ENCODE measurements around the gene KBTBD2. TPM values are rescaled to one million over a fixed set of nuclear protein-coding genes. Genes with fewer than 3 reads are reported as not detected.
"Not testable (repeated sequence)": the region's sequence is repeated elsewhere in the genome, so short reads cannot be mapped to it uniquely, and the experiment has no call there.

KBTBD2 gene
- total and polyA plus RNA-seq, 11 donors: 10.4 to 39.3 (median 28.5) TPM

DNA sequence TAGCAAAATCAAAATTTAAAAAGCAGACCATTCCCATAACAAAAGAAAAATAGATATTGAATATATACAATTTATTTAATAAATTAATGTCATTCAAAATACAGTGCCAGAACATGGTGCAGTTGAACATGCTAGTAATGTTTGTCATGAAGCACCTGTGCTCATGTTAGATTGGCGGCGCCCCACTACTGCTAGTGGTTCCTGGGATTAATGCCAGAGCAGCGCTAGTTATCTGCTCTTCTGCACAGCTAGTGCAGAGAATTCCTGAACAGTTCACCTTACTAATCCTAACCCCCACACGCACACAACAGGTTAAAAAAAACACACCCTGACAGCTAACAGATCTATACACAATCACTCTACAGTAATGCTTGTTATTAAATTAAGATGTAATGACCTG lies 23.4 kb downstream of the KBTBD2 start:
- 49 to 65% (median 60%) methylated on average over 4 of the region's 4 CpGs for WGBS, 4 donors
- H3K4me1 ChIP-seq: peaks cover 0 to 46% (median 18%) of the 10 kb centered on the region in 12 donors
- H3K9me3 ChIP-seq: no peaks in the 10 kb centered on the region
- peaks cover 0 to 65% (median 51%) of the 10 kb centered on the region in 9 donors for H3K36me3 ChIP-seq
- intact Hi-C loops (cut with DNase I): no loop called here
- DNase-seq (peak in 3 of 5 donors; percentile 30 to 59 (median 41)), ATAC-seq (peak; percentile 44 to 70 (median 52))
- H3K27me3 ChIP-seq: no peaks in the 10 kb centered on the region
- H3K27ac ChIP-seq: peak overlapping the region in 1 of 12 donors; percentile 6
- H3K4me3 ChIP-seq: no peak overlapping the region
- TF ChIP-seq, protein P1, sequence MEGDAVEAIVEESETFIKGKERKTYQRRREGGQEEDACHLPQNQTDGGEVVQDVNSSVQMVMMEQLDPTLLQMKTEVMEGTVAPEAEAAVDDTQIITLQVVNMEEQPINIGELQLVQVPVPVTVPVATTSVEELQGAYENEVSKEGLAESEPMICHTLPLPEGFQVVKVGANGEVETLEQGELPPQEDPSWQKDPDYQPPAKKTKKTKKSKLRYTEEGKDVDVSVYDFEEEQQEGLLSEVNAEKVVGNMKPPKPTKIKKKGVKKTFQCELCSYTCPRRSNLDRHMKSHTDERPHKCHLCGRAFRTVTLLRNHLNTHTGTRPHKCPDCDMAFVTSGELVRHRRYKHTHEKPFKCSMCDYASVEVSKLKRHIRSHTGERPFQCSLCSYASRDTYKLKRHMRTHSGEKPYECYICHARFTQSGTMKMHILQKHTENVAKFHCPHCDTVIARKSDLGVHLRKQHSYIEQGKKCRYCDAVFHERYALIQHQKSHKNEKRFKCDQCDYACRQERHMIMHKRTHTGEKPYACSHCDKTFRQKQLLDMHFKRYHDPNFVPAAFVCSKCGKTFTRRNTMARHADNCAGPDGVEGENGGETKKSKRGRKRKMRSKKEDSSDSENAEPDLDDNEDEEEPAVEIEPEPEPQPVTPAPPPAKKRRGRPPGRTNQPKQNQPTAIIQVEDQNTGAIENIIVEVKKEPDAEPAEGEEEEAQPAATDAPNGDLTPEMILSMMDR (IDR thresholded peaks at IDR 0.05): no peak
- TF ChIP-seq POLR2A (IDR thresholded peaks at IDR 0.05): no peak

DNA sequence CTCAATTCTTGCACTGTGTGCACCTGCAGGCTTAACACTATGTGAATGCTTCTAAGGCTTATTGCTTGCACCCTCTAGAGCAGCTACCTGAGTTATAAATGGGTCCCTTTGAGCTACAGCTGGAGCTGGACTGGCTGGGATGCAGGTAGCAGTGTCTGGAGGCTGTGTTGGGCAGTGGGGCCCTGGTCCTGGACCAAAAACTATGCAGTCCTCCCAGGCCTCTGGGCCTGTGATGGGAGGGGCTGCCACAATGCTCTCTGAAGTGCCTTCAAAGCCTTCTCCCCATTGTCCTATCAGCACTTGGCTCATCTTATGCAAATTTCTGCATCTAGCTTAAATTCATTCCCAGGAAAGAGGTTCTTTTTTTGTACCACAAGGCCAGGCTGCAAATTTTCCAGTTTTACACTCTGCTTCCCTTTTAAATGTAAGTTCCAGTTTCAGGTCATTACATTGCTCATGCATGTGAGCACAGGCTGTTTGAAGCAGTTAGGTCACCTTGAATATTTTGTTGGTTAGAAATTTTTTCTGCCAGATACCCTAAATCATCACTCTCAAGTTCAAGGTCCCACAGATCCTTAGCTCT lies 26.0 kb downstream of the KBTBD2 start:
- no peak for ATAC-seq
- no peaks in the 10 kb centered on the region for H3K27me3 ChIP-seq
- H3K36me3 ChIP-seq: peaks cover 0 to 41% (median 31%) of the 10 kb centered on the region in 9 donors
- intact Hi-C loops (cut with DNase I): no loop called here
- TF ChIP-seq, protein P1 (IDR thresholded peaks at IDR 0.05): no peak
- TF ChIP-seq POLR2A (IDR thresholded peaks at IDR 0.05): no peak
- H3K4me3 ChIP-seq: no peak overlapping the region
- no peak for DNase-seq
- H3K27ac ChIP-seq: no peak overlapping the region
- peaks cover 0 to 22% (median 2%) of the 10 kb centered on the region in 12 donors for H3K4me1 ChIP-seq
- H3K9me3 ChIP-seq: no peaks in the 10 kb centered on the region

DNA sequence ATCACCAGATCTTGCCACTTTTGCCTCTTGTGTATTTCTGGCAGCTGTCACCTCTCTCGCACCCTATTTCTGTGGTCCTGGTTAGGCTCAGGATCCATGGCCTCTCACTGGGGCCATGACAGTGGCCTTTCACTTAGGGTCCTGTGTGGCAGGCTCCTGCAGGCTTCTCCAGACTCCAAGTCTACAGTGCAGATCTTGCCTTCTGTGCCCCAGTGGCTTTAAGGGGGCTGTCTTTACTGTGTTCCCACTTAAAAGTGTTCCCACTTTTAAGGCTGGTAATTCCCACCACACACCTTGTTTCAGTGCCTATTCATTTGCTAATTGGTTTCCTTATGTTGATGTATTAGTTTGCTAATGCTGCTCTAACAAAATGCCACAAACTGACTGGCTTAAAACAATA lies 27.7 kb downstream of the KBTBD2 start:
- Histone ChIP-seq H3K4me1 (peaks cover 0 to 16% (median 2%) of the 10 kb centered on the region in 12 donors), H3K36me3 (peaks cover 0 to 25% (median 14%) of the 10 kb centered on the region in 9 donors)
- H3K27me3 ChIP-seq; H3K27ac ChIP-seq; ATAC-seq; H3K9me3 ChIP-seq; intact Hi-C loops (cut with DNase I); H3K4me3 ChIP-seq; DNase-seq: not testable (repeated sequence)
- WGBS, 4 donors: 92 to 100% (median 94%) methylated on average over 1 of the region's 1 CpG

DNA sequence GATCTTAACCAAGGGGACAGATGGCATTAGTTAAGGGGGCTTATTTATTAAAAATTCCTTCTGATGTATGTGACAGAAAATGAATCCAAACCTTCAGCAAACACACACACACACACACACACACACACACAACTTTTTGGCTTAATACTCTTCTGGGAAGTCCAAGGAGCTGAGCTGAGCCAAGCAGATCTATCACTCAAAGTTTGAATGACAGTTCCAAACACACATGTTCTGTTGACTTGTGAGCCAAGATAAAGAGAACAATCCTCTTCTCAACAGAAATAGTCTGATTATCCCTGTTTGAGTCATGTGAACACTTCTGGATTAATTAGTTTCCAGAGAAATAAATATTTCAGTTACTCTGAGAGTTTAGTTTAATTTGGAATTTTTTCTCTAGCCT lies 31.5 kb downstream of the KBTBD2 start:
- Histone ChIP-seq H3K4me3 (no peak overlapping the region), H3K27me3 (no peaks in the 10 kb centered on the region), H3K36me3 (peaks cover 0 to 5% (median 0%) of the 10 kb centered on the region in 9 donors), H3K27ac (no peak overlapping the region), H3K4me1 (peaks cover 0 to 15% (median 3%) of the 10 kb centered on the region in 12 donors), H3K9me3 (no peaks in the 10 kb centered on the region)
- ATAC-seq (no peak), DNase-seq (no peak)
- intact Hi-C loops (cut with DNase I): no loop called here
- no peak for TF ChIP-seq POLR2A (IDR thresholded peaks at IDR 0.05)
- TF ChIP-seq, protein P1 (IDR thresholded peaks at IDR 0.05): no peak

DNA sequence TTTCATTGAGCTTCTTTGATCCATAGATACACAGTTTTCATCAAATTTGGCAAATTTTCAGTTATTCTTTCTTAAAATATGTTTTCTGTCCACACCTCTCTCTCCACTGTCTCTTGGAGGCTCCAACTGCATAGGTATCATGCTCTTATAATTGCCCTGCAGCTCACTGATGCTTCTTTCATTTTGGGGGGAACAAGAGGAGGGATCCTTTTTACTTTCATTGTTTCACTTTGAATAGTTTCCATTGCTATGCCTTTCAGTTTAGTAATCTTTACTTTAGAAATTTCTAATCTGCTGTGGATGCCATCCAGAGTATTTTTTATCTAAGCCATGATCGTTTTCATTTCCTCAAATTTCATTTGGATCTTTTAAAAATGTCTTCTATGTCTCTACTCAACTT lies 32.9 kb downstream of the KBTBD2 start:
- no peaks in the 10 kb centered on the region for H3K9me3 ChIP-seq
- intact Hi-C loops (cut with DNase I): no loop called here
- DNase-seq (no peak), ATAC-seq (no peak)
- no peaks in the 10 kb centered on the region for H3K36me3 ChIP-seq
- WGBS, 4 donors: 0 to 75% (median 37%) methylated on average over 1 of the region's 1 CpG
- no peak overlapping the region for H3K27ac ChIP-seq
- H3K4me1 ChIP-seq: peaks cover 0 to 15% (median 3%) of the 10 kb centered on the region in 12 donors
- no peak overlapping the region for H3K4me3 ChIP-seq
- TF ChIP-seq, protein P1 (IDR thresholded peaks at IDR 0.05): no peak
- TF ChIP-seq POLR2A (IDR thresholded peaks at IDR 0.05): no peak
- no peaks in the 10 kb centered on the region for H3K27me3 ChIP-seq

DNA sequence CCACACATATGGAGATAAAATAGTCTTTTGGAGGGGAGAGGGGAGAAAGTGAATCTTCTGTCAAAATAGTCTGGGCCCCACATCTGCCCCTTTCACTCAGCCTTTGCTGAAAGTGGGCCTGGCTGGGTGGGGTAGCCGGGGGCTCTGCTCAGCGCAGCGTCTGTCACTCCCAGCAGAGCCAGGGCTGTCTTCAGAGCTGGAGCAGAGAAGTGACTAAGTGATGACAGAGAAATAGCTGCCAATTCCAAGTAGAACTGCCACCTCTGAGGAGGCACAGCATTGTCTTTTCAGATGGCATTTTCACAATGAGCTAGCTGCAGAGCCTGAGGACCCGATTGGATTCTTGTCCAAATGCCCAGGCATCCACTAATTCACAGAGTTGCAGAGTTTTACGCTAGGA lies 34.5 kb downstream of the KBTBD2 start:
- H3K27me3 ChIP-seq; intact Hi-C loops (cut with DNase I); DNase-seq; H3K36me3 ChIP-seq; H3K4me3 ChIP-seq; H3K9me3 ChIP-seq; H3K27ac ChIP-seq: not testable (repeated sequence)
- 32 to 41% (median 34%) methylated on average over 5 of the region's 5 CpGs for WGBS, 4 donors
- peak; percentile 35 to 84 (median 74) for ATAC-seq
- peaks cover 0 to 15% (median 3%) of the 10 kb centered on the region in 12 donors for H3K4me1 ChIP-seq
